NCI-H2196 treated with DMSO at 0.1 percent for 48 hours (cell line): Measurements from ENCODE around the gene TBCD.
"Not testable (repeated sequence)": the region's sequence is repeated elsewhere in the genome, so short reads cannot be mapped to it uniquely, and the experiment has no call there.

Source experiments
- DNase-seq: peaks from one replicate; lab custom pipeline; 2025; ENCODE audit not compliant: unreplicated experiment; lab: John Stamatoyannopoulos, UW

The TBCD gene

GRCh38 chr17:82765371-82765770 lies 13.5 kb downstream of the TBCD start:
- DNase-seq = no peak

DNA sequence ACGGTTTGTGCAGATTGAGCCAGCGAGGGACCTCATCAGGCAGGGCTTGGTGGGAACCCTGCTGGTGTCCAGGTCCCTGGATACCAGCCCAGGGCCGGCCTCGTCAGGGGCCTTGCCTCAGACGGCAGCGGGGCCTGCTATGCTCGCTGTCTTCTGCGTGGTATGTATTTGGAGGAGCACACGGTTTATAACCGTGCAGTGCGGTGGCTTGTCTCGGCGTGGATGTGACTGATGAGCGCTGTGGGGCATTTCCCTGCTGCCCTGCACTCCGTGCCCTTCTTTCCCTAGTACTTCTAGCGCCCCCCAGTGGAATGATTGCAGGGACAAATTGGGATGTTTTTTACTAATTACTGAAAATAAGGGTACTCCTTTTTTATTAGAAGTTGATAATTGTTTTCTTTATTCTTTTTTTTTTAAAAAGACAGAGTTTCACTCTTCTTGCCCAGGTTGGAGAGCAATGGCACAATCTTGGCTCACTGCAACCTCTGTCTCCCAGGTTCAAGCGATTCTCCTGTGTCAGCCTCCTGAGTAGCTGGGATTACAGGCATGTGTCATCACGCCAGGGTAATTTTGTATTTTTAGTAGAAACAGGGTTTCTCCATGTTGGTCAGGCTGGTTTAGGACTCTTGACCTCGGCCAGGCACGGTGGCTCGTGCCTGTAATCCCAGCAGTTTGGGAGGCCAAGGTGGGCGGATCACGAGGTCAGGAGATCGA lies 15.3 kb downstream of the TBCD start:
- DNase-seq = no peak

- no peak for DNase-seq
These were observed 17.2 kb downstream of the TBCD start for GRCh38 chr17:82769041-82769440.

- DNase-seq = peak; percentile 59
These were observed 20.2 kb downstream of the TBCD start for GRCh38 chr17:82772026-82772425.

GRCh38 chr17:82774456-82774855 lies 22.6 kb downstream of the TBCD start:
- not testable (repeated sequence) for DNase-seq

GRCh38 chr17:82775001-82775823 lies 23.3 kb downstream of the TBCD start:
- DNase-seq = peak; percentile 47

- DNase-seq = no peak
These were observed 24.6 kb downstream of the TBCD start for GRCh38 chr17:82776454-82776853.

DNA sequence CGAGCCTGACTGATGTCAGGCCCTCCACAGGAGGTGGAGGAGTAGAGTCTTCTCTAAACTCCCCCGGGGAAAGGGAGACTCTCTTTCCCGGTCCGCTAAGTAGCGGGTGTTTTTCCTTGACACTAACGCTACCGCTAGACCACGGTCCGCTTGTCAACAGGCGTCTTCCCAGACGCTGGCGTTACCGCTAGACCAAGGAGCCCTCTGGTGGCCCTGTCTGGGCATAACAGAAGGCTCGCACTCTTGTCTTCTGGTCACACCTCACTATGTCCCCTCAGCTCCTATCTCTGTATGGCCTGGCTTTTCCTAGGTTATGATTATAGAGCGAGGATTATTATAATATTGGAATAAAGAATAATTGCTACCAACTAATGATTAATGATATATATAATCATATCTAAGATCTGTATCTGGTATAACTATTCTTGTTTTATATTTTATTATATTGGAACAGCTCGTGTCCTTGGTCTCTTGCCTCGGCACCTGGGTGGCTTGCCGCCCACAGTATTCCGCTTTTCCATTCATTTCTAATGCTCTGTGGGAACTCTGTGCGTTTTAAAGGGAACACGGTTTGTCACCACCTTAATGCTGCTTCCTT lies 26.0 kb downstream of the TBCD start:
- not testable (repeated sequence) for DNase-seq

GRCh38 chr17:82779541-82779940 lies 27.7 kb downstream of the TBCD start:
- DNase-seq = no peak

DNA sequence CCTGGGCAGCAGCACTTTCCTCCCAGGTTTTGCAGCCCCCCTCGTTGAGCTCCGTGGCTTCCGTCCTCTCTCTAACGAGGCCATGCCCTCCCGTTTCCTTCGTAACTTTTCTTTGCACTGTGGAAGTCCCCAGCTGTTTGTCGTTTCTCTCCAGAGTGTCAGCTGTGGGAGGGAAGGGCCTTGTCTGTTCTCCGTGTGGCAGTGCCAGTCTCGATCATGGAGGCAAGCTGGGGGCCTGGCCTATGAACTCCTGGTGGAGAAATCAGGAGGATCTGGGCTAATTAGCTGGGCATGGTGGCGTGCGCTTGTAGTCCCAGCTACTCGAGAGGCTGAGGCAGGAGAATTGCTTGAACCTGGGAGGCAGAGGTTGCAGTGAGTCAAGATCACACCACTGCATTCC lies 28.3 kb downstream of the TBCD start:
- no peak for DNase-seq

DNA sequence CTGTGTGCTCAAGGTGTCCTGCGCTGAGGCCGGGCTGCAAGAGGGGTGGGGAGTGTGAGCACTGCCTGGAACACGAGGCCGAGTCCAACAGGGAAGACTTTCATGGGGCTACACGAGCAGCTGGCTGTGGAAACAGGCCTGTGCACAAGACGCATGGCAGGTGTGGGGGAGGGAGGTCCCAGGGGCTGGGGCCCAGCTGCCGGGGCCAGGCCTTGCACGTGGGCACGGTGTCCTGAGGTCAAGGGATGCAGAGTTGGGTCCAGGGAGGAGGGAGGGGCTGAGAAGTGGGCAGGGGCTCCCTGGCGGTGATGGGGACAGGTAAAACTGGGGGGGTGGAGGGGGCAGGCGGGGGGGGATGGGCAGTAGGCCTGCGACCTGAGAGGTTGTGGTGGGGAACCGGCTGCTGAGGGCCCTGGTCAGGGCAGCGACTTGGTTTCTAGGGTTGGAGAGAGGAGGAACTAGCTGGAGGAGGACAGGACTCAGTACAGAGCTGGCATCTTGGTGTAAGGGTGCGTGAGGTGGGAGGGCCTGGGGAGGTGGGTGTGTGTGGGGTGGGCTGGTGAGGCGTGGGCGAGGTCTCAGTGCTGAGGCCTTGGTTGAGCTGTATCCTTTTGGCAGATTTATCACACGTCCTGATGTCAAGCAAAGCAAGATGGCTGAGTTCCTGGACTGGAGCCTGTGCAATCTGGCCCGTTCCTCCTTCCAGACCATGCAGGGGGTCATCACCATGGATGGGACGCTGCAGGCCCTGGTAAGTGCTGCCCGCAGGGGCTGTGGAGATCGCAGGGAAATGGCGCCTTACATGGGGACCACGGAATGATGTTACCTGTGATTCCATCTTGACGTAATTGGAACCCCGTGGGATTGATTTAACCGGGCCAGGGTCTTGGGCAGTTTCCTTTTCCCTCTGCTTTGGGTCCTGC lies 29.4 kb downstream of the TBCD start:
- no peak for DNase-seq

DNA sequence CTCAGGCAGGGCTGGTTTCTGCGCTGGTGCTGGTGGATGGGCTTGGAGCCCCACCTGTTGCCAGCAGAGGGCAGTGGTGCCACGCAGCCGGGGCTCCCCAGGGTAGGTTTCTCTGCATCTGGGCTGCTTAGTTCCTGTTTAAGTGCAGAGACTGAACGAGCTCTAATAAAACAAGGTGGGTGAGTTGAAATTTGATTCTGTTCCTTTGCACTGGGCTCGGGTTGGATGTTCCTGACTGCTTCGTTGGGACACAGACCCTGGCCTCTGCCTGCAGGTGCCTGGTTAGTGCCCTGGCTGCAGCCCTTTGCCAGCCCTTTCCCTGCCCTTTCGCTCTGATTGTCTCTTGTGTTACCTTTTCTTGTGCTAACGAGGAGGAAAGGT lies 30.0 kb downstream of the TBCD start:
- DNase-seq = peak; percentile 90

GRCh38 chr17:82782657-82783207 lies 30.9 kb downstream of the TBCD start:
- no peak for DNase-seq

GRCh38 chr17:82783498-82783897 lies 31.6 kb downstream of the TBCD start:
- no peak for DNase-seq

DNA sequence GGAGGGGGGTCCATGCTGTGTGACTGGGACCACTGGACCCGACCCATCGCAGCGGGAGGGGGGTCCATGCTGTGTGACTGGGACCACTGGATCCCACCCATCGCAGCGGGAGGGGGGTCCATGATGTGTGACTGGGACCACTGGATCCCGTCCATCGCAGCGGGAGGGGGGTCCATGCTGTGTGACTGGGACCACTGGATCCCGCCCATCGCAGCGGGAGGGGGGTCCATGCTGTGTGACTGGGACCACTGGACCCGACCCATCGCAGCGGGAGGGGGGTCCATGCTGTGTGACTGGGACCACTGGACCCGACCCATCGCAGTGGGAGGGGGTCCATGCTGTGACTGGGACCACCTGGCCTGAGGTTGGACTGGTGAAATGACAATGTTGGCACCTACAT lies 33.7 kb downstream of the TBCD start:
- not testable (repeated sequence) for DNase-seq

DNA sequence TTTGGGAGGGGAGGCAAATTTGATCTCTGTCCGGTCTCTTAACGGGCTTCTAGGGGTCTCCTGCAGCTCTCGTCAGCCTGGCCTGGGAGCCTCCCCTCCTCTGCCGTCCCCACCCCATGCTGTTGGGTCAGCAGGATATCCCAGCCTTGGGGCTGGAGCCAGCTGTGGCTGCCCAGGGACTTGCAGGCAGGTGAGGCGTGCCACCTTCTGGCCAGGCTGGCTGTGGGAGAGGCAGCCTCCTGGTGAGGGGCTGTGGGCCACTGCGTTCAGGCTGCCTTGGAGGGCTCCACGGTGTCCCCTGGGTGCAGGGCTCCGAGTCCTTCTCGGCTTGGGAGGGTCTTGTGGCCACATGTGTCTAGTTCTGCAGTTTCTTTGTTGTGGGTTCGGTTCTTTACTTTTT lies 34.6 kb downstream of the TBCD start:
- DNase-seq = no peak

- peak; percentile 94 for DNase-seq
These were observed 35.4 kb downstream of the TBCD start for GRCh38 chr17:82787081-82787848.

GRCh38 chr17:82788206-82789001 lies 36.5 kb downstream of the TBCD start:
- DNase-seq = no peak

DNA sequence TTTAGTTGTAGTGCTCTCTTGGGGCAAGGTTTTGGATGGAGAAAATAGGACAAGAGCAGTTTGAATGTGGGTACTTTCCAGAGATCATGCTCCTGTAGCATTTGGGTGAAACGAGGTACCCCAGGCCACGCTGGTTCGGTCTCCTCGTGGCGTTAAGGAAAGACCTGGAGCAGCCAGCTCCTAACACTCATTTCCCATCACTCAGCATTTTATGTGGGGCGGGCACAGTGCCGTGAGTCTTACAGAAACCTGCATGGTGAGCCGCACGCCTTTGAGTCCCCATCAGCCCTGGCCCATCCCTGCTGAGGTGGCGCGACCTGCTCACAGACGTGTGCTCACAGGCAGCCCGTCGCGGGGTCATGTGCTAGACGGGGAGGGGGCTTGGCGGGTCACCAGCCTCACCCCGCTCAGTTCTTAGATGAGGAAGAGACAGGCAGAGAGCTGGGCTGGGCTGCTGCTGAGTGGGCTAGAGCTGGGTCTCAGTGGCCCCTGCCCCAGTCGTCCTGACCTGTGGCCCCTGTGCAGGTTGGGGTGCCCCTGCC lies 37.3 kb downstream of the TBCD start:
- no peak for DNase-seq
